Neuronal stem cell (in vitro differentiated cells): ENCODE data around the gene TBC1D10A.
A peak's percentile ranks its signal among the peaks of the same experiment; 100 is the strongest.
"Not testable (repeated sequence)": the region's sequence is repeated elsewhere in the genome, so short reads cannot be mapped to it uniquely, and the experiment has no call there.

Source experiments
- DNase-seq: peaks from one replicate; pipeline ENCODE4 v3.0.0-alpha.2; 2013; ENCODE audit warnings: low spot score
- H2AFZ ChIP-seq: one replicate; pipeline ENCODE4 v1.6.1; 2013; ENCODE audit warnings: mild to moderate bottlenecking, low read length, inconsistent platforms
- H2AK5ac ChIP-seq: 2 replicates; pipeline ENCODE4 v1.6.1; 2013; ENCODE audit warnings: low read depth, mild to moderate bottlenecking, inconsistent platforms, low read length, moderate library complexity, mixed read lengths
- H2BK120ac ChIP-seq: 2 replicates; pipeline ENCODE4 v1.6.1; 2013; ENCODE audit warnings: low read depth, mild to moderate bottlenecking, inconsistent platforms, low read length, moderate library complexity, mixed read lengths
- H2BK12ac ChIP-seq: one replicate; pipeline ENCODE4 v1.6.1; 2013; ENCODE audit warnings: low read length, inconsistent platforms
- H2BK15ac ChIP-seq: 2 replicates; pipeline ENCODE4 v1.6.1; 2013; ENCODE audit warnings: mild to moderate bottlenecking, low read length, inconsistent platforms, mixed read lengths
- H2BK5ac ChIP-seq: one replicate; pipeline ENCODE4 v1.6.1; 2013; ENCODE audit warnings: inconsistent platforms, mild to moderate bottlenecking, low read length, moderate library complexity
- H3K14ac ChIP-seq: one replicate; pipeline ENCODE4 v1.6.1; 2013; ENCODE audit warnings: low read length, inconsistent platforms
- H3K18ac ChIP-seq: 2 replicates; pipeline ENCODE4 v1.6.1; 2013; ENCODE audit warnings: low read length, inconsistent platforms
- H3K23ac ChIP-seq: 2 replicates; pipeline ENCODE4 v1.6.1; 2013; ENCODE audit warnings: low read depth, mild to moderate bottlenecking, mixed read lengths, low read length, inconsistent platforms; ENCODE audit not compliant: poor library complexity
- H3K27ac ChIP-seq: replicated peaks from 3 replicates; pipeline ENCODE4 v1.5.1; 2013; ENCODE audit warnings: low read length, inconsistent platforms
- H3K27me3 ChIP-seq, 3 experiments: 2 replicates each; pipeline ENCODE4 v1.6.1; 2013; ENCODE audit warnings: low read length in 3 of 3, mild to moderate bottlenecking in 2 of 3, inconsistent platforms in 1 of 3, low read depth in 1 of 3, mixed read lengths in 1 of 3, moderate library complexity in 1 of 3; ENCODE audit not compliant: control insufficient read depth in 3 of 3, insufficient read depth in 3 of 3
- H3K36me3 ChIP-seq, 2 donors: replicated peaks in 1 of 2; 2 replicates each; pipeline ENCODE4 v1.6.1; 2013; ENCODE audit warnings: low read length in 2 of 2; ENCODE audit not compliant: control insufficient read depth in 2 of 2, insufficient read depth in 2 of 2
- H3K4ac ChIP-seq: 2 replicates; pipeline ENCODE4 v1.6.1; 2013; ENCODE audit warnings: inconsistent platforms, mild to moderate bottlenecking, low read length, moderate library complexity
- H3K4me1 ChIP-seq, 2 donors: 1 replicate in 1 of 2; 2 replicates in 1 of 2; pipeline ENCODE4 v1.6.1; 2013; ENCODE audit warnings: low read length in 2 of 2, low read depth in 1 of 2; ENCODE audit not compliant: control insufficient read depth in 2 of 2, insufficient read depth in 1 of 2
- H3K4me2 ChIP-seq: one replicate; pipeline ENCODE4 v1.6.1; 2013; ENCODE audit warnings: mild to moderate bottlenecking, low read length, inconsistent platforms; ENCODE audit not compliant: insufficient read depth, poor library complexity, severe bottlenecking
- H3K4me3 ChIP-seq, 2 donors: 2 replicates each; pipeline ENCODE4 v1.5.1; 2013; ENCODE audit warnings: low read length in 2 of 2, mild to moderate bottlenecking in 2 of 2, inconsistent platforms in 1 of 2, moderate library complexity in 1 of 2
- H3K79me1 ChIP-seq: one replicate; pipeline ENCODE4 v1.6.1; 2013; ENCODE audit warnings: low read depth, mild to moderate bottlenecking, inconsistent platforms, low read length, moderate library complexity
- H3K9ac ChIP-seq: one replicate; pipeline ENCODE4 v1.6.1; 2013; ENCODE audit warnings: mild to moderate bottlenecking, low read depth, low read length, inconsistent platforms; ENCODE audit not compliant: poor library complexity
- H3K9me3 ChIP-seq, 2 donors: replicated peaks in 1 of 2; 2 replicates each; pipeline versions ENCODE3 to v1.6.1; 2013; ENCODE audit warnings: low read length in 2 of 2, mild to moderate bottlenecking in 2 of 2, inconsistent platforms in 1 of 2, low read depth in 1 of 2, mixed read lengths in 1 of 2, moderate library complexity in 1 of 2; ENCODE audit not compliant: control insufficient read depth in 2 of 2, insufficient read depth in 1 of 2
- H4K8ac ChIP-seq: one replicate; pipeline ENCODE4 v1.6.1; 2013; ENCODE audit warnings: low read depth, mild to moderate bottlenecking, inconsistent platforms, low read length, moderate library complexity
- H4K91ac ChIP-seq: one replicate; pipeline ENCODE4 v1.6.1; 2013; ENCODE audit warnings: low read length, low read depth, mild to moderate bottlenecking, inconsistent platforms; ENCODE audit not compliant: poor library complexity
- WGBS, 2 donors: extraction: QIAGEN DNeasy Blood & Tissue Kit; methylation state at CpG; one replicate each; pipeline ENCODE4 v1.1.7; 2013; ENCODE audit warnings: missing lambda C conversion rate in 2 of 2, mixed read lengths in 1 of 2; ENCODE audit not compliant: insufficient read length in 2 of 2, insufficient replicate concordance in 1 of 2; ENCODE audit errors: extremely low coverage in 2 of 2; 5-methylcytosine and 5-hydroxymethylcytosine counted together

TBC1D10A gene

DNA sequence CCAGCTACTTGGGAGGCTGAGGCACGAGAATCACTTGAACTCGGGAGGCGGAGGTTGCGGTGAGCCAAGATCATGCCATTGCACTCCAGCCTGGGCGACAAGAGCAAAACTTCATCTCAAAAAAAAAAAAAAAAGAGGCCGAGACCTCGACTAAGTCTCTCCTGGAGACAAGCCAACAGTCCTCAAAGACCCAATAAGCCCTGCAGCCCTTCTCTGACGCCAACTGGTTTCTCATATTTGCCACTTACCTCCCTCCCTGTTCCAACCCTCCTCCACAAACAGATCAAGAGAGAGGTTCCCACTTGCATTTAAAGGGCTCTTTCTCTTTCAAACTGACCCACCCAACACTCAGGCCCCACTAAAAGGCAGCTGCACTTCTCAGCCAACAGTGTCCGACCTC, 11.6 kb upstream of the TBC1D10A start:
- not testable (repeated sequence) for H3K23ac ChIP-seq, H2AK5ac ChIP-seq, H3K4me3 ChIP-seq, H3K14ac ChIP-seq, H3K4me2 ChIP-seq, H3K27me3 ChIP-seq, H3K9me3 ChIP-seq, H3K4ac ChIP-seq, H4K91ac ChIP-seq, H4K8ac ChIP-seq, H3K79me1 ChIP-seq, H2BK12ac ChIP-seq, H3K4me1 ChIP-seq, H2AFZ ChIP-seq, H3K9ac ChIP-seq, H2BK120ac ChIP-seq, H3K18ac ChIP-seq, DNase-seq, H2BK5ac ChIP-seq, H3K27ac ChIP-seq, H2BK15ac ChIP-seq
- peaks cover 86 to 99% of the 10 kb centered on the region in 2 donors for H3K36me3 ChIP-seq
- WGBS, 2 donors: no CpG with 5 or more reads among the region's 9 CpGs

DNA sequence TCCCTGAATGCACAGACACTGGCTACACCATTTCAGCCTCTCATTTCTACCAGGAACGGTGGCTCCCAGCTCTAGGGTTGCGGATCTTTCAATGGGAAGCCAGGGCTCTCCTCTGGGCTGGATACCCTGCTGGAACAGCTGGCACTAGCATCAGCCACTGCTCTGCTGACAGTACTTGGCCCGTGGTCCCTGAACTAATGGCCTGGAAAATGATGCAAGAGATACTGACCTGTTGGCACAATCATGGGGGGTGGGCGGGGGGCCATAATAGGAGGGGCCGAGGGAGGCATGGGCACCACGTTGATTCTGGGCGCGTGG, 10.7 kb upstream of the TBC1D10A start:
- H3K4me1 ChIP-seq: no peaks in the 10 kb centered on the region
- no peaks in the 10 kb centered on the region for H3K79me1 ChIP-seq
- H3K9me3 ChIP-seq: no peaks in the 10 kb centered on the region
- H2AFZ ChIP-seq: no peak overlapping the region
- no peak overlapping the region for H2BK12ac ChIP-seq
- H3K4ac ChIP-seq: no peak overlapping the region
- WGBS, 2 donors: no CpG with 5 or more reads among the region's 8 CpGs
- no peak overlapping the region for H3K9ac ChIP-seq
- no peak overlapping the region for H3K23ac ChIP-seq
- no peak overlapping the region for H4K91ac ChIP-seq
- no peak overlapping the region for H2BK120ac ChIP-seq
- H3K36me3 ChIP-seq: peaks cover 77 to 99% of the 10 kb centered on the region in 2 donors
- no peak overlapping the region for H3K4me3 ChIP-seq
- H2BK15ac ChIP-seq: no peak overlapping the region
- H4K8ac ChIP-seq: no peak overlapping the region
- no peaks in the 10 kb centered on the region for H3K27me3 ChIP-seq
- H2BK5ac ChIP-seq: no peak overlapping the region
- no peak overlapping the region for H2AK5ac ChIP-seq
- H3K18ac ChIP-seq: no peak overlapping the region
- no peak overlapping the region for H3K14ac ChIP-seq
- DNase-seq: no peak
- H3K27ac ChIP-seq: no peak overlapping the region
- no peak overlapping the region for H3K4me2 ChIP-seq

DNA sequence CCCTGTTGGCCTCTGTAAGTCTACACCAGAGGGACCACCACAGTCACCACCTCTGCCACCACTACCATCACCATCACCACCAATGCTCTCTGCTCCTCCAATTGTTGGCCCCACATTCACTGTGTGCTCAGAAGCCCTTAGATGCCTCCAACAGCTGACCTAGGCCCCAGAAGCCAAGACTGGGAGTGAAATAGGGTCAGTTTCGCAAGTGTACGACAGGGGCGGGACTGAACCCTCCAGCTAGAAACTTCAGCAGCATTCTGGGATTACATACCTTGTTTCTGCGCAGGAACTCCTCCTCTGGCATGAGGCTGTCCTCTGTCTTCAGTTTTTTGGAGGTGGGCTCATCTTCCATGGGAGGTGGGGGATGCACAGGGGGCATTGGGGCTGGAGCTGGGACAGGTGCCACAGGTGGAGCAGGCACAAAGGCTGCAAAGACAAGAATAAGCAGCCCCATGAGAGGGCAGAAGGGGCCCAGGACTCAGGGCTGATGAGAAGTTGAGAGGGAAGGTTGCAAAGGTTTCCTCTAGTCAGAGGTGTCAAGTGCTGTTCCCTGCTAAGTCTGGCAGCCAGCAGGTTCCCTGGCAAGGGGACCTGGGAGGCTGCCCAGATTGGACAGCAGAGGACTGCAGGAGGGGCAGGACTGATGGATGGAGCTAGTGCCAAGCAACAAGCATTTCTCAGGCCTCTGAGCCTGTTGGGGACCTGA, 10.2 kb upstream of the TBC1D10A start:
- no peak for DNase-seq
- no peak overlapping the region for H3K23ac ChIP-seq
- H3K4ac ChIP-seq: no peak overlapping the region
- no peaks in the 10 kb centered on the region for H3K79me1 ChIP-seq
- H3K36me3 ChIP-seq: peaks cover 72 to 99% of the 10 kb centered on the region in 2 donors
- H3K27me3 ChIP-seq: no peaks in the 10 kb centered on the region
- no peak overlapping the region for H3K27ac ChIP-seq
- no peak overlapping the region for H2BK120ac ChIP-seq
- H2BK12ac ChIP-seq: no peak overlapping the region
- no peak overlapping the region for H2BK5ac ChIP-seq
- no peaks in the 10 kb centered on the region for H3K9me3 ChIP-seq
- no peak overlapping the region for H3K4me3 ChIP-seq
- H3K4me1 ChIP-seq: no peaks in the 10 kb centered on the region
- H3K4me2 ChIP-seq: no peak overlapping the region
- no peak overlapping the region for H3K9ac ChIP-seq
- H2AK5ac ChIP-seq: no peak overlapping the region
- no peak overlapping the region for H2BK15ac ChIP-seq
- no peak overlapping the region for H2AFZ ChIP-seq
- WGBS, 2 donors: no CpG with 5 or more reads among the region's 4 CpGs
- H3K14ac ChIP-seq: no peak overlapping the region
- no peak overlapping the region for H4K91ac ChIP-seq
- no peak overlapping the region for H3K18ac ChIP-seq
- peak overlapping the region; percentile 66 for H4K8ac ChIP-seq

DNA sequence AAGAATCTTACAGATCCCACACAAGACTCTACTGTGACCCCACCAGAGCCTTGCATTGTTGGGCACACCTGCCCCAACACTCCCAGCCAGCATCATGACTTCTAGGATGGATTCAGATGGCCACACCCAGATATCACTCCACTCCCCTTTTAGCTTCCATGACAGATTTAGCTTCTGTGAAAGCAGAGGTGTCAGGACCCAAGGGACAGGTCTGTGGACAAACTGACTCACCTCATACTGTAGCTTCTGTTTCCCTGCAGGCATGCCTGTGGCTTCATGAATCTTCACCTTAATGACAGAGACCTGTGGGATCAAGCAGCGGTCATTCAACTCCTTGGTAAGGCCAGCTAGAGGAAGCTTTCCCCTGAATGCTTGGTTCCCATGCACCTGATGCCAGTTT, 8.5 kb upstream of the TBC1D10A start:
- Histone ChIP-seq H3K4ac (no peak overlapping the region), H2BK12ac (no peak overlapping the region), H3K36me3 (peaks cover 61 to 96% of the 10 kb centered on the region in 2 donors), H3K18ac (no peak overlapping the region), H4K91ac (no peak overlapping the region), H3K14ac (no peak overlapping the region), H3K27me3 (no peaks in the 10 kb centered on the region), H3K79me1 (no peaks in the 10 kb centered on the region), H3K23ac (no peak overlapping the region), H3K27ac (no peak overlapping the region), H2BK120ac (no peak overlapping the region), H3K4me3 (no peak overlapping the region), H2BK5ac (no peak overlapping the region), H2AK5ac (no peak overlapping the region), H3K9me3 (no peaks in the 10 kb centered on the region), H2BK15ac (no peak overlapping the region), H3K4me2 (no peak overlapping the region), H4K8ac (no peak overlapping the region), H3K9ac (no peak overlapping the region), H3K4me1 (no peaks in the 10 kb centered on the region), H2AFZ (no peak overlapping the region)
- DNase-seq: no peak
- WGBS, 2 donors: no CpG with 5 or more reads among the region's 1 CpG
